HL-60/S4 (cell line): ENCODE measurements around the gene SLC7A7.
"Not testable (repeated sequence)": the region's sequence is repeated elsewhere in the genome, so short reads cannot be mapped to it uniquely, and the experiment has no call there.

ENCODE experiments used
- in situ Hi-C: fragments of 300-500 bp; cut with MboI; formaldehyde crosslinking; loops from 2 replicates; pipeline ENCODE4 v1.14.3; 2022; ENCODE audit warnings: low sequenced_read_pairs

The SLC7A7 gene

DNA sequence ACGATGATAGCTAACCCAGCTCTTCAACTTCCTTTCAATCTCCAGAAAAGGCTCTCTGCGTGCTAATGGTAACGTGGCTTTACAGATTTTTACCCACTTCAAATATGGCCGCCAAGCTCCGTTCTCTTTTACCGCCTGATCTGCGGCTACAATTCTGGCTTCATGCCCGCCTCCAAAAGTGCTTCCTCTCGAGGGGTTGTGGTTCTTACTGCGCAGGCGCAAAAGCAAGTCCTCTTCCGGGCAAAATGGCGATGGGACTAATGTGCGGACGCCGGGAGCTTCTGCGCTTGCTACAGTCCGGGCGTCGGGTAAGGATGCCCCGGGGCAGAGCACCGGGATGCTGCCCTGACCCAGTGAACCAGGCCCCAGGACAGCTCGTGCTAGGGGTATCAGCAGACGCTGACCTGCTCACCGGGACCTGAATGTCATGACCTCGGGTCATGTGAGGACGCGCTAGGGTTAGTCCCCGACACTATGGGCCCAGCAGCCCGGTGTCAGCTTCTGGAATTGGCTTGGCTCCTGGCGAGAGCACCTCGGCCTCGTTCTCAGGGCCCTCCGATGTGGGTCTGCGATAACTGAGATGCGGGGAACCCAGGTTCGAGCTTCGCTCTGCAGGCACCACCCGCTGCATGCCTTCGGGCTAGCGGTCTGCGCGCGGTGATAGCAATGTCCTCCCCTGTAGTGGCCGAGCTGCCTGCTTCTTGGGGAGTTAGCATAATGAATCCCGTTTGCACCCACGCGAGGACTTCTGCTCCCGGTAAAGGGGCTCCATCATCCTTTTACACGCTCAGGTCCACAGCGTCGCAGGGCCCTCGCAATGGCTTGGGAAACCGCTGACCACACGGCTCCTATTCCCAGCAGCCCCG is 48.5 kb downstream of the SLC7A7 start, which contains the start of gene OXA1L:
Gene OXA1L (plus strand): TSS at position 232 of the 866 bp plus-strand sequence. CDS start 14 bp downstream, at position 246.
- in situ Hi-C loops: no loop called here

DNA sequence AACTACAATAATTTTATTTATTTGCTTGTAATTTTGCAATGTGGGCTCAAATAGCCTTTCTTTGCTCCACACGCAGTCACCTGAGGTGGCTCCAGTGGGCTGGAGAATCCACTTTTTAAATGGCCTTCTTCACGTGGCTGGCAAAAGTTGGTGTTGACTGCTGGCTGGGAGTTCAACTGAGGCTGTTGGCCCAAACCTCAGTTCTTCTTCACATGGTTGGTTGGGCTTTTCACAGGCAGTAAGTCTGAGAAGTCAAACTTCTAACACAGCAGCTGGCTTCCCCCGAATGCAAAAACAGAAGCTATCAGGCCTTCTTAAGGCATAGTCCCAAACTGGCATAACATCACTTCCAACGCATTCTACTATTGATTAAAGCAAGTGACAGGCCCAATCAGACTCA is 50.9 kb downstream of the SLC7A7 start:
- in situ Hi-C loops: no loop called here

DNA sequence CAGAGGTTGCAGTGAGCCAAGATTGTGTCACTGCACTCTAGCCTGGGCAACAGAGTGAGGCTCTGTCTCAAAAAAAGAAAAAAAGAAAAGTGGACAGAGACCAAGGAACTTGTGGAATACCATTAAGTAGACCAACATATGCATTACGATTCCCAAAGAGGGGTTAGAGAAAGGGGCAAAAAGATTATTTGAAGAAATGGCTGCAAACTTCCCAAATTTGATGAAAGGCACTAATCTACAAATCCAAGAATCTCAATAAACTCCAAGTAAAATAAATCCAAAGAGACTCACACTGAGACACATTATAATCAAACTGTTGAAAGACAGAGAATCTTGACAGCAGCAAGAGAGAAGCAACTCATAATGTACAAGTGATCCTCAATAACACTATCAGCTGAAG is 53.5 kb downstream of the SLC7A7 start:
- in situ Hi-C loops: no loop called here

DNA sequence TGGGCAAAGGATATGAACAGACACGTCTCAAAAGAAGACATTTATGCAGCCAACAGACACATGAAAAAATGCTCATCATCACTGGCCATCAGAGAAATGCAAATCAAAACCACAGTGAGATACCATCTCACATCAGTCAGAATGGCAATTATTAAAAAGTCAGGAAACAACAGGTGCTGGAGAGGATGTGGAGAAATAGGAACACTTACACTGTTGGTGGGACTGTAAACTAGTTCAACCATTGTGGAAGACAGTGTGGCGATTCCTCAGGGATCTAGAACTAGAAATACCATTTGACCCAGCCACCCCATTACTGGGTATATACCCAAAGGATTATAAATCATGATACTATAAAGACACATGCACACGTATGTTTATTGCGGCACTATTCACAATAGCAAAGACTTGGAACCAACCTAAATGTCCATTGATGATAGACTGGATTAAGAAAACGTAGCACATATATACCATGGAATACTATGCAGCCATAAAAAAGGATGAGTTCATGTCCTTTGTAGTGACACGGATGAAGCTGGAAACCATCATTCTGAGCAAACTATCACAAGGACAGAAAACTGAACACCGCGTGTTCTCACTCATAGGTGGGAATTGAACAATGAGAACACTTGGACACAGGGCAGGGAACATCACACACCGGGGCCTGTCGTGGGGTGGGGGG is 57.1 kb downstream of the SLC7A7 start:
- in situ Hi-C loops: not testable (repeated sequence)

DNA sequence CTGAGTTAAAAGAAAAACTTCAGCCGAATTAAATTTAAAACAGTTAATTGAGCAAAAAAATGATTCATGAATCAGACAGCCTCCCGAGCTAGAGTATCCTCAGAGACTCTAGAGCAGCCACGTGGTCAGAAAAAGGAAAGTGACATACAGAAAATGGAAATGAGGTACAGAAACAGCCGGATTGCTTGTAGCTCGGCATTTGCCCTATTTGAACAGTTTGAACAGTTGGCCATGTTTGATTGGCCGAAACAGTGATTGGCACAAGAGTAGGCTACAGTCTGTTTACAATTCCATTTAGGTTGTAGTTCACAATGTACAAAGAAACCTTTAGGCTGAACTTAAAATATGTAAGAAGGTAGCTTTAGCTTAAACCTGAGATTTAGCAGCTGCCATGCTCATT is 61.6 kb downstream of the SLC7A7 start:
- in situ Hi-C loops: no loop called here

DNA sequence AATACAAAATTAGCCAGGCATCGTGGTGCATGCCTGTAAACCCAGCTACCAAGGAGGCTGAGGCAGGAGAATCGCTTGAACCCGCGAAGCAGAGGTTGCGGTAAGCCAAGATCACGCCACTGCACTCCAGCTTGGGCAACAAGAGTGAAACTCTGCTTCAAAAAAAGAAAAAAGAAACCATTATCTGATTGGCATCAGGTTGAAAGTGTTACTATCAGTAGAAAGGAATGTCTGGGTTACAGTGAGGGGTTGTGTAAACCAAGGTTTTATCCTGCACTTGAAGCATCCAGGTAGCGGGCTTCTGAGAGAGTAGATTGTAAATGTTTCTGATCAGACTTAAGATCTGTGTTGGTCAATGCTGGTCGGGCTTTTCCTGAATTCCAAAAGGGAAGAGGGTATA is 62.8 kb downstream of the SLC7A7 start:
- in situ Hi-C loops: no loop called here

DNA sequence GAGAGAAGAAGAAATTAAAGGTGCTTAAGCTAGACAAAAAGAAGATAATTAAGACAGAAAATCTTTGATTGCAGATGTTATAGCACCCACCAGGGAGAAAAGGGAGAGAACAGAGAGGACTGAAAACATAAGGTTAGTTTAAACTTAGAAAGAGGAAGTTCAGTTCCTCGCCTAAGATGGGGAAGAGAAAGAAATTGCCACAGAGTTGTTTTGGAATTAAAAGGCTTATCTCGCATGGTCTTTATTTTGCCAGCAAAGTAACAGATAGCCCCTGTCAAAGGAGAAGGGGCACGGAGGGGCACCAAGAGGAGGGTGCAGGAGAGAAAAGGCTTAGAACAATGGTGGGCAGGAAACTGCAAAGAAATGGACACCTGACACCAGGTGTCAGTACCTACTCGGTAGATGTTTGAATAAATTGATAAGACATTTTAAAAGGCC is 66.6 kb downstream of the SLC7A7 start:
- in situ Hi-C loops: no loop called here

DNA sequence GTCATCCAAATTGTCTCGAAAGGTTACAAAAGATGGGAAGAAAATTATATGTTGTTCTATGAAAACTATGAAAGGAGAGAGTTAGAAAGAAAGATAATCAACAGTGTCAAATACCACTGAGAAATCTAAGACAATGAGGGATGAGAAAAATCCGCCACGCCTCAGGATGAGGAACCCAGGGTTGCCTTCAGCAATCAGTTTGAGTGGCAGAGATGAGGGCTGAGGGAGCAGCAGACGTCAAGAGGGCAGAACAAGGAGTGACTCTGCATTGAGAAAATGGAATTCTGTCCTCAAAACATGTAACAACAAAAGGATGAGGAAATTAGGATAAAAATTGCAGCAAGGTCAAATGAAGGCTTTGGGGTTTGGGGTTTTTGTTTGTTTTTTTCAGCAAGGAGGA is 67.0 kb downstream of the SLC7A7 start:
- in situ Hi-C loops: no loop called here

DNA sequence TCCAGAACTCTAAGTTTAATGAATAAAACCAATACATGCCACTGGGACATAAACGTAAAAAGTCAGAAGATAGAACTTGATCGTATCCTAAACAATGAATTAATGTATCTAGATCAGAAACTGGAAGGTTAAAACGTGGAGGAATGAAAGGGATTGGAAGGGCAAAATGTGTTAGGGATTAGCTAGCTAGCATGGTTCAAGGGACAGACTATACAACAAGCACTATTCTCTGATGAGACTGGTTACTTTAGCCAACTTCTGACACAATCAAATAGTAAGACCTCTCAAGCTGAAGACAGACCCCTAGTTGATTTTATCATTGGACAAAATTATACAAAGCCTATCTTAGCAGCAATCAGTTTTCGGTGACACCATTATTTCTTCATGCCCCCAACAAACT is 67.5 kb downstream of the SLC7A7 start:
- in situ Hi-C loops: no loop called here

DNA sequence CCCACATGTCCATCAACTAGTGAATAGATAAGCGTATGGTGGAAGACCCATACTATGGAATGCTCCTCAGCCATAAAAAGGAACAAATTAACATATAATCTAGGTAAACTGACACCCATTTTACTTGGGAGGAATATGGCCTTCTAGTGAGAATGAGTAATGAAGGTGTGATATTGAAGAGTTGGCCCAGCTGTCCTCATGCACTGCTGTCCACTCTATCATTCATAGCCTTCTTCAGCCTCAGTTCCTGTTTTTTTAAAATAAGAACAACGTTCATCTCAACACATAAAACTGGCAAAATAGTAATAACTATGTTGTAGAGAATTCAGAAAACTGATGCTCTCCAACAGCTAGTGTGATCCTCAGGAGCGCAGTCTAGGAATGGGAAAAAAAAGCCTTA is 75.2 kb downstream of the SLC7A7 start:
- in situ Hi-C loops: no loop called here

DNA sequence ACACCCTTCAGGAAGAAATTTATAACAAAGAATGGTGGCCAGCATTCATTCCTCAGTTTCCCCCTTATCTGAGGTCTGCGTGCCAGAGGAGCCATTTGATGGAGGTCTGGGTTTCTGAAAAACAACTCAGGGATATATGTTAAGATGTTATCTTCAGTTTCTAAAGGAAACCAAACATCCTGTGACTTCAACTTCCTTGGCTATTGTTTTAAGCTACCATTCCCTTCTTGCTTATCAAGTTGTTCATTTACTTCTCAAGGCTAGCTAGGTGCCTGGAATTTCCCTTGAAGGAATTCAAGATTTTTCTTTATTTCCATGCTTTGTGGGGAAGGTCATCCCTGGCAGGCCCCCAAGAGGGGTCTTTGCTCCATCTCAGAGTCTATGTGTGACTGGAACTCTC is 75.8 kb downstream of the SLC7A7 start:
- in situ Hi-C loops: no loop called here

DNA sequence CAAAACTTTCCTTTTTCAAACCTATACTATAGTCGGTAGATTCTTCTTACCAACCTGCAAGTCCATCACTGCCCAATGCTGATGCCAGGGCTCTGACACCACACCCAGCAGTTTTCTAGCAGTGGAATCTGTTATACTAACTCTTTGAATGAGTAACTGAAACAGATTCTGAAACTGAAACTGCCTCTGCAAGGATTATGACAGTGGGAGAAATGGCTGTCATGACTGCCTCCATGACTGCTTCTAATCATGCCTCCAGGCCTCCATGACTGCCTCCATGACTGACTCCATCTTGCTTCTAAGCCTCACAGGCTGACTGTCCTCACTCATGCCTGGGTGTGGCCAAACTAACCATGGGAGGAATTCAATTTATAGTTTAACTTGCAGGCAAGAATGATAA is 78.2 kb downstream of the SLC7A7 start:
- in situ Hi-C loops: no loop called here

DNA sequence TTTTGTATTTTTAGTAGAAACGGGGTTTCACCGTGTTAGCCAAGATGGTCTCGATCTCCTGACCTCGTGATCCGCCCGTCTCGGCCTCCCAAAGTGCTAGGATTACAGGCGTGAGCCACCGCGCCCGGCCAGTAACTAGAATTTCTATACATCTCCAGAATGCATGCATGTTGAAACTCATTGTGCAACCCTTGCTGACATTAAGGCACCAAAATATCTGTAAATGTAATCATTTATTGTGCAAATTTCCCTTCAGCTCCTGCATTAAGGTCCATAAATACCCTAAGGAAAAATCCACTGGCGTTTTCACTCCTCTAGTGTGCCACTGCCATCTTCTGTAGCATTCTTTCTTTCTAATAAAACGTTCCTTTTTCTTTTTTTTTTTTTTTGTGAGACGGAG is 78.9 kb downstream of the SLC7A7 start:
- in situ Hi-C loops: not testable (repeated sequence)

DNA sequence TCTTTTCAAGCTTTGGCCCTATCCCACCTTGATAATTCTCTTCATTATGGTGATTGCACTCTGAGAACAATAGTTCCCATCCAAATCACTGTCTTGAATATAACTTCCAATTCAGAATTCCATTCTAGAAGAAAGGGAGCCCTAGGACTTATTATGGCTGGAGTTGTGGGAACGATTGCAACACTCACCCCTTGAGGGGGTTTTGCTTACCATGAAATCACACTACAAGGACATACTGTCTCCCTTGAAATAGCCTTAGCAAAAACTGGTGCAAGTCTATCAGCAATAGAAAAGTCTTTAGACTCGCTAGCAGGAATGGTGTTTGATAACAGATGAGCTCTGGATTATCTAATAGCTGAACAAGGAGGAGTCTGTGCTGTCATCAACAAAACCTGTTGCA is 80.1 kb downstream of the SLC7A7 start:
- in situ Hi-C loops: no loop called here

DNA sequence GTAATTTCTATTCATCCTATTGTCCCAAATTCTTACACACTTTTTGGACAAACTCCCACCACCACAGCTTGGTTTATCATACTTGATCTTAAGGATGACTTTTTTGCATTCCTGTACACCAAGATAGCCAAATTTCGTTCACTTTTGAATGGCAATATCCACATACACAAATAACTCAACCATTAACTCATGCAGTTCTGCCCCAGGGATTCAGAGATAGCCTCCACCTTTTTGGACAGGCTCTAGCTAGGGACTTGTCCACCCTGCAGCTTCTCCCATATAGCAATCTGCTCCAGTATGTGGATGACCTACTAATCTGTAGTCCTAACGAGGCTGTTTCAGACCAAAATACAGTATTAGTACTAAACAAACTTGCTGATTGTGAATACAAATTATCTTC is 81.4 kb downstream of the SLC7A7 start:
- in situ Hi-C loops: no loop called here

DNA sequence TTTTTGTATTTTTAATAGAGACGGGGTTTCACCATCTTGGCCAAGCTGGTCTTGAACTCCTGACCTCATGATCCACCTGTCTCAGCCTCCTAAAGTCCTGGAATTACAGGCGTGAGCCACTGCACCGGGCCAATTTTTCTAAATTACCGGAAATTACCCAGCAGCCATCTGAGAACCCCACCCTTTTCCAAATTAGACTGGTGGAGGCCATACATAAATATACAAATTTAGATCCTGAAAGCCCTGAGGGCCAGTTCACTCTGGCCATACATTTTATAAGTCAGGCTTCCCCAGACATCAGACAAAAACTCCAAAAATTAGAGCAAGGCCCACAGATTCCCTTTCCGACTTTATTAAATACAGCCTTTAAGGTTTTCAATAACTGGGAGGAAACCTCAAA is 83.2 kb downstream of the SLC7A7 start:
- in situ Hi-C loops: not testable (repeated sequence)

DNA sequence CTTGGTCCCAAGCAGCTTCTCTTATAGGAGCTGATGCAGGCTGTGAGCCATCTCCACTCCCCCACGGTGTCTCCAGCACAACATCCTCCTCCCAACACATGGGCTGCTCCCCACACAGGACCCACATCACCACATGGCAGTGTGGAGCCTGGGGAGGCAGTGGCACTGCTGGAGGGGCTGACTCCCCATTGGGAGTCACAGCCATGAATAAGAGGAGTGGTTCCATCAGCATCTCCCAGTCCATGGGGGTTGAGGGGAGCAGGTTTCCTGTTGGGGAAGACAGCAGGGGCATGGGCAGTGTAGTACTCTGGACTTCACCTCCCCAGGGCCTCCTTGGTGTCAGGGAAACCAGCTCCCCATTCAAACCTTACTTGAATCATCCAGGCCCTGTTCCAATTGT is 89.2 kb downstream of the SLC7A7 start:
- in situ Hi-C loops: no loop called here

DNA sequence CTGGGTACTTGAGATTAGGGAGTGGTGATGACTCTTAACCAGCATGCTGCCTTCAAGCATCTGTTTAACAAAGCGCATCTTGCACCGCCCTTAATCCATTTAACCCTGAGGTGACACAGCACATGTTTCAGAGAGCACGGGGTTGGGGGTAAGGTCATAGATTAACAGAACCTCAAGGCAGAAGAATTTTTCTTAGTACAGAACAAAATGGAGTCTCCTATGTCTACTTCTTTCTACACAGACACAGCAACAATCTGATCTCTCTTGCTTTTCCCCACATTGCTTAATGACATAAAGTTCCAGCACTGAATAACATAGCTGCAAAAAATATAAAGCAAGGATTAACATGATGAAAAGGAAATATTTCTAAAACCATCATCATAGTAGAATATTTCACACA is 89.9 kb downstream of the SLC7A7 start:
- in situ Hi-C loops: not testable (repeated sequence)

DNA sequence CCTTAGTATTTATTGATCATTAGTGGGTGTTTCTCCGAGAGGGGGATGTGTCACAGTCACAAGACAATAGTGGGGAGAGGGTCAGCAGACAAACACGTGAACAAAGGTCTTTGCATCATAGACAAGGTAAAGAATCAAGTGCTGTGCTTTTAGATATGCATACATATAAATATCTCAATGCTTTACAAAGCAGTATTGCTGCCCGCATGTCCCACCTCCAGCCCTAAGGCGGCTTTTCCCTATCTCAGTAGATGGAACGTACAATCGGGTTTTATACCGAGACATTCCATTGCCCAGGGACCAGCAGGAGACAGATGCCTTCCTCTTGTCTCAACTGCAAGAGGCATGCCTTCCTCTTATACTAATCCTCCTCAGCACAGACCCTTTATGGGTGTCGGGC is 90.4 kb downstream of the SLC7A7 start:
- in situ Hi-C loops: not testable (repeated sequence)

DNA sequence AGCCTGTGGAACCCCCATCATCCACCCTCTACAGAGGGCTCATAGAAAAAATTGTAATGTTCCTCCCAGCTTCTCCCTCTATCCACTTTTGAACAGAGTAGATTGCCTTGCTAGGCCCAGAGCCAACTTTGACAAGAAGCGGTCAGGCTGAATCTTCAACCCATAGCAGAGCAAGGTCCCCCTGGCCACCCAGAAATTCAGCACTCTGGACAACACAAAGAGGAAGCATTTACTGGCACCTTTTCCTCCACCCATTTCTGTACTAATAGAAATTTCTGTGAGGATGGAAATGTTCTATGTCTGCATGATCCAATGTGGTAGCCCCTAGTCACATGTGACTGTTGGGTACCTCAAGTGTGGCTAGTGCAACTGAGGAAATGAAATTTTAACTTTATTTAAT is 91.4 kb downstream of the SLC7A7 start:
- in situ Hi-C loops: no loop called here
